ENCODE results near the gene APOBEC3C.
"Not testable (repeated sequence)": the region's sequence is repeated elsewhere in the genome, so short reads cannot be mapped to it uniquely, and the experiment has no call there.

The APOBEC3C gene

DNA sequence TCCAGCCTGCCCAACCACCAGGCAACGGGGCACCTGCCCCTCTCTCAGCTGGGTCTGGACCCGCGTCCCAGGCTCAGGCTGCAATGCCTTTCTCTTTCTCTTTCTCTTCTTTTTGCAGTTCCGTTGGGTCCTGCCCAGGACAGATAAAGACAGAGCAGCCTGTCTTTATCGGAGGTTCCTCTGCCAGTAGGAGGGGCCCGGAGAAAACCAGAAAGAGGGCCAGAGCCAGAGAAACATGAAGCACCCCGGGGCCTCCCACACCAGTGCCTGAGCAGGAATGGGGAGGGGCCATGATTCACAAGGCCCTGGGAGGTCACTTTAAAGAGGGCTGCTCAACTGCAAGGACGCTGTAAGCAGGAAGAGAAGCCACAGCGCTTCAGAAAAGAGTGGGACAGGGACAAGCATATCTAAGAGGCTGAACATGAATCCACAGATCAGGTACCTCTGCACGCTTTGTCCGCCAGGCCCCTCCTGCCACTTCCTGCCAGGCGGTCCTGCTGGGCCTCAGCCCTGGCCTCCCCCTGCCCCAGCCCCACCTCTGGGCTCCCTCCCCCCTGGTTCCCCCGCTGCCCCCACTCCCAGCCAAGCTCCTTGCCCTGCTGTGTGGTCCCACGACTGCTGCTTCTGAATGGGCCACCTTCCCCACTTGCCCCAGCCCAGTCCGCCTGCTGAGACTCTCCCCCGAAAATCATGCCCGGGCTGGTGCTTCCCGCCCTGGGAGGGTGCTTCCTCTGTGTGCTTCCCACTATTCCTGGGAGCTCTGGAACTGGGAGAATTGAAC is at the start of gene APOBEC3C:
APOBEC3C (plus strand) TSS at position 316 of the 781 bp plus-strand sequence; CDS start at position 422, 106 bp downstream.
- no peak for DNase-seq (ENCODE audit: low read depth, low spot score)

DNA sequence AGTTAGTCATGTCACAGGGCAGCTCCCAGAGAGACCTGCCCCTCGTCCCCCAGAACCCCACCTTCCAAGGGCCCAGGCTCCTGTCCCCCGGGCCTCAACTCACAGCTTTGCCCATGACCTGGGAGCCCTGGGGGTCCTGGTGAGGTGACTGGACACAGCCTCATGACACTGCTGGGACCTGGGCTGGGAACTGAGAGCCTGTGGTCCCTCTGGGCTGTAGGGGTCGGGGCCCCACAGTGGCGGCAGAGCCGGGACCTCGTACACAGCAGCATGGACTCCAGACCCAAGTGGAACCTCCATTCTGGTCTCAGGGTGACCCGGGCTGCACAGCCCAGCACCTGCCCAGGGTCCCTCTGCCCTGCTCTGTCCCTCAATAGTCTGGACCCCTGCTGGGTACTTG is 49.8 kb upstream of the APOBEC3C start:
- DNase-seq (ENCODE audit: low read depth, low spot score): no peak

DNA sequence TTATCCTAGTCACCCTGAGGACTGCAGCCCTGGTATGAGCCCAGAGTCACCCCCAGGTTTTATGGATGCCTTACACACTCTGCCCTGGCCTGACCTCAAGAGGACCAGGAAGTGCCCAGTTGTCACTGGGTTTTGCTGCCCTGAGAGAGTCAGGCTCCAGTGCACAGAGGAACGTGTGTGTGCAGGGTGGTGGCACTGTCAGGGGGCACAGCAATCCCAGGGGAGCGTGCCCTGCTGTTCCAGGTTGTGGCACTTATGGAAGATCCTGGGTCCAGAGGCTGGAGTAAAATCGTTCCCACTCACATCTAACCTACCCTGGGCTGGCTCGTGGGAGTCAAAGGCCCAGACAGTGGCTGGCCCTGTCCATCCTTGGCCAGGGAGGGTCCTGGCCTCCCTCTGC is 49.1 kb upstream of the APOBEC3C start:
- DNase-seq (ENCODE audit: low read depth, low spot score): no peak

DNA sequence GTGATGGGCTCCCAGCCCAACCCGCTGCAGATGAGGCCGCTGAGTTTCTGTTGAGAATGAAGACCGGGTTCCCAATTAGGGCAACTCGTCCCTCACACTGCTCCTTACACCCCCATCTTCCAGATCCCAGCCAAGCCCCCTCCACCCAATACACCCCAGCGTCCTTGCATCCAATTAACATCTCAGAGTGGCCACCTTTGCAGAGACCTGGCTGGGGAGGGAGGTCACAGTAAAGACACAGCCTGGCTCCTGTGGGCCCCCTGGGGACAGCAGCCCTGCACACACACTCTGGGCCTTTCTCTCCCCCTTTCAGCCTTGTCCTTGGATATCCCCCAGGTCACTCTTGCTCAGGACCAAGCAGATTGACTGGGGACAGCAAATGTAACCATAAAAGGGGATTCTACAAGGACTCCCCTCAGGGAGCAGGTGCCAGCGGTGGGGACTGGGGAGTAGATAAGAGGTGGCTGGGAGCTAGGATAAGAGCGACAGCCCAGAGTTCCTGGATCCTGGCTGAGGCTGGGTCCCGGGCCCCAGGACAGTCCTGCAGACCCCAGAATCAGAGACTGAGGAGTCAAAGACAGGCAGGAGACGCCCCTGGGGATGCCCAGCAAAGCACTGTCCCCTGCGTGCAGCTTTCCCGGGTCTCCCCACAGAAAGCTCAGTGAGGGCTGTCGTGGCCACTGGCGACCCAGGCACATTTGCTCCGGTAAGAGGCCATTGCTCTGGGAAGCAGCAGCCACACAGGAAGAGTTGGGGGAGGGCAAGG is 48.3 kb upstream of the APOBEC3C start:
- DNase-seq (ENCODE audit: low read depth, low spot score): no peak

DNA sequence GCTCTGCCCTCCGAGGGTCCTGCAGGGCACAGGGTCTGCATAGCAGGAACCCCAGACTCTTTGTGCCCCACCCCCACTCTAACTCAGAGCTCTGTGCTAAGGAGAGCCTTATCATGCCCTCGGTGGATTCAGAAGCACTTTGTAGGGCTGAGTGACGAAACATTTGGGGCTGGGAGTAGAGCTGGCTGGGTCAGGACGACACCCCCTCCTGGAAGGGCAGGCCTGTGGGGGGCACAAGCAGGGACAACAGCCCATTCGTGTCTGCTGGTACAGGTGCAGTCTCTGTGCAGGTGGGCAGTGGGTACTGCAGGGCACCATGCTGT is 47.7 kb upstream of the APOBEC3C start:
- DNase-seq (ENCODE audit: low read depth, low spot score): no peak

DNA sequence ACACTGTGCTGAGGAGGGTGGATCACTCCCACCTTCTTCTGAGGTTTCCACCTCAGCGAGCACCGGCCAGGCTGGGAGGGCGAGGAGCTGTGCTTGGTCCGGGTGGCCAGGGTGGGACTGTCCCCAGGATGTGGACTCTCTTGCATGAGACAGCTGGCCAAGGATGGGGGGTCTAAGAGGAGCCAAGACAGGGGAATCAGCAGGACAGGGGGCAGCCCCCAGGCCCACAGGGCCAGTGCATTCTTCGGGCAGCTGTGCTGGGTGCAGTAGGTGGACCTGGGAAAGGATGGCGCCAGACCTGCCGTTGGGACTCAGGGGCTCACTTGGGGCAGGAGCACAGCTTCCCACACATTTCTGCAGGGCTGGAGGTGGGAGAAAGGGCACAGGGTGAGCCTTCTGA is 47.1 kb upstream of the APOBEC3C start:
- no peak for DNase-seq (ENCODE audit: low read depth, low spot score)

DNA sequence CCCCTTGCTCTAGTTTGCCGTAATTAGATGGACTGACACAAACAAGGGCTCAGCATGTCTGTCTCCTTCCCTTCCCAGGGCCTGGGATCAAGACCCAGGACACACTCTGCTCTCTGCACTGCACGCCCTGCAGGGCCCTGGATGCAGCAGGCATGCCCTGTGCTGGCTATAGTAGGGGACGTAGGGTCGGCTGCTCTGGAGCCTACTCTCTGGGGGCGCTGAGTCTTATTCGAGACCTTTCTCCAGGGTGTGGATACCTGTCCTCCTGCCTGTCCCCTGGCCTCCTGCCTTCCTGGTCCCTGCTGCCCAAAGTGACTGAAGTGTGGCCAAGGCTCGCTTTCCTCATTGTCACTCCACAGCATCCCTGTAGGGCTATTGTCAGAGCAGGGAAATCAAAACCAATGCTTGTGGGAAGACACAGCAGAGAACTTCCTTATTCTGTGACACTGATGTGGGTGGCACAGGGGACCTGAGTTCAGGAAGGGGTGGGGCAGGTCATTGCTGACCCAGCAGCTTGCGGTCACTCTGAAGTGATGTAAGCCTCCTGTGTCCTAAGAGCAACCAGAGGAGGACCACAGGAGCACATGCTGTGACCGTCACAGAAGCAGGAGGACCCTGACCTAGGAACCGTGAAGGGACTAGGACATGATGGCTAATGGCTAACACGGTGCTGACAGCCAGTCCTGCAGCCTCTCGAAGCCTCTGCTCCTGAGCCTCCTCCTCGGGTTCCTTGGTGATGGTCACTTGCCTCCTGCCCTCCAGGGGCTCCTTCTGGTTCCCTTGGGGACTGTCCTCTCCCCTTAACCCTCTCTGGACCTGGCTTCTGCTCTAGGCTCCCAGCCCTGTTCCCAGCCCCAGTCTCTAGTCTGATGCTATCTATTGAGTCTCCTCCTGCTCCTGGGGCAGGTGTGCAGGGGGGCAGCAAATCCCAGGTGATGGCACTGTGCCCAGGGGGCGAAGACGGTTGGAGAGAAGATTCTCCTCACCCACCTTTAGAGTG is 46.3 kb upstream of the APOBEC3C start:
- no peak for DNase-seq (ENCODE audit: low read depth, low spot score)

DNA sequence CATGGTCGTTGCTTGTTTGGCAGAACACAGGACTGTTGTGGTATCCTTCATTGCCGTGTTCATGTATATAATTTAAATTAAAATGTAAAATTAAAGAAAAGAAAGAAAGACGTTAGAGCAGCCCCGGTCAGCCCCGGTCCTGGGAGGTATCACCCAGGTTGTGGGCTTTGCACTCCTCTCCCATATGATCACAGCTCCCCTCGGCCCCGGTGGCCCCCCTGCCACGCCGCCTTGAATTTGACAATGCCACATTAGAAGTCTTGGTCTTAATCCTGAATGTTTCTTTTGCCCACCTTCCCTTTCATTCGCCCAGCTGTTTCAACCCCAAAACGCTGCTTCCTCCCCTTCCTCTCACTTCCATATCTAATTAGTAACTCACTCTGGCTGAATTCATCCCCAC is 45.3 kb upstream of the APOBEC3C start:
- no peak for DNase-seq (ENCODE audit: low read depth, low spot score)

DNA sequence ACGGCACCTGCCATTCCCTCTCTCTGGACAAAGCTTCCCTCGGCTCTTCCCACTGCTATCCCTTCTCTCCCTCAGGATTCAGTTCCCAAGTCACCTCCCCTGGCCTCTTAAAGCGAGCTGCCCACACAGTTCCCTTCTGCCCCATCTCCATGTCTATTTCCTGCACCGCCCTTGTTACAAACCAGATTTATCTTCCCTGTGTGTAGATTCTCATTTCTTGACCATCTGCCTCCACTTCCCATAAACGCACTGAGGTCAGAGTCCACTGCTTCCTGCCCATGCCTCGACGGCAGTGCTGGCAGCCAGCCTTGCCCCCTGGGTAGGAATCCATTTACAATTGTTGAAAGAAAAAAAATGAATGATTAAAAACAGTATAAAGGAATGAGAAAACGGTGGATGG is 43.5 kb upstream of the APOBEC3C start:
- DNase-seq (ENCODE audit: low read depth, low spot score): no peak

DNA sequence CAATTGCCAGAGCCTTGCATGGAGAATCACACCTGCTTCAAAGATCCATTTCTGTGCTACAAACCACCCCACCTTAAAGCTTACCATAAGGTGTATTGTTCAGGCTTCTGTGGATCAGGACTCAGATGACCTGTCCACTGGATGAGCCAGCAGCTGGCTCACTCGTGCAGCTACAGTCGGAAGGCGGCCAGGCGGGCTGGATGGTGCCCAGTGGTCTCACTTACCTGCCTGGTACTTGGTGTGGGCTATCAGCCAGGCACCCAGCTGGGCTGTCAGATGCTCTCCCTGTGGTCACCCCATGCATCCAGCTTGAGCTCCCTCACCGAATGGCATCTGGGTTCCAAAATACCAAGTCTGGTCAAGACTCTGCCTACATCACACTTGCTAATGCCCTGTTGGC is 42.9 kb upstream of the APOBEC3C start:
- no peak for DNase-seq (ENCODE audit: low read depth, low spot score)

DNA sequence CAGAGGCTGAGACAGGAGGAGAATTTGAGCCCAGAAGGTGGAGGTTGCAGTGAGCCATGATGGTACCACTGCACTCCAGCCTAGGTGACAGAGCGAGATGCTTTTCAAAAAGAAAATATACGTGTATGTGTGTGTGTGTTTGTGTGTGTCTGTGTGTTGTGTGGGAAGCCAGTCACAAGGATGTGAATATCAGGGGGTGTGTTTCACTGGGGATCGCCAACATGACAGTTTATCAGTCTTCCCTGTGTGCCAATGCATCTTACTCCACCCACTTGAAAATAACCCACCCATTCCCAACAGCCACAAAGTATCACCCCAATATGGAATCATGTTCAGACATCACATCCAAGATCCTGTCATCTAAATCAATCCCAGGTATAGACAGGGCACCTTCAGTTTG is 42.3 kb upstream of the APOBEC3C start:
- DNase-seq (ENCODE audit: low read depth, low spot score): no peak

DNA sequence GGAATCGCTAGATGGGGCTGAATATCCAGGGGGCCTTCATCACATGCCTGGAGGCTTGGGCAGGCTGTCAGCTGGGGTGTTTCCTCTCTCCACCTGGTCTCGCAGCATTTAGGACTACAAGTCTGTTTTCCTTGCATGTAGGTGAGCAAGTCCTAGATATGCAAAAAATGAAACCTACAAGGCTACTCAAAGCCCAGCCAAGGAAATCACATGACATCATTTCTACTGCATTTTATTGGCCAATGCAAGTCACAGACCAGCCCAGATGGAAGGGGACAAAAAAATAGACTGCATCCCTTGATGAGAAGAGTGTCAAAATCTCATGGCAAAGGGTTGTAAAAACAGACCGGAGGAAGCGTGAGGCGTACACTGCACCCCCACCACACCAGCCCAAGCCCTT is 41.5 kb upstream of the APOBEC3C start:
- DNase-seq (ENCODE audit: low read depth, low spot score): no peak

DNA sequence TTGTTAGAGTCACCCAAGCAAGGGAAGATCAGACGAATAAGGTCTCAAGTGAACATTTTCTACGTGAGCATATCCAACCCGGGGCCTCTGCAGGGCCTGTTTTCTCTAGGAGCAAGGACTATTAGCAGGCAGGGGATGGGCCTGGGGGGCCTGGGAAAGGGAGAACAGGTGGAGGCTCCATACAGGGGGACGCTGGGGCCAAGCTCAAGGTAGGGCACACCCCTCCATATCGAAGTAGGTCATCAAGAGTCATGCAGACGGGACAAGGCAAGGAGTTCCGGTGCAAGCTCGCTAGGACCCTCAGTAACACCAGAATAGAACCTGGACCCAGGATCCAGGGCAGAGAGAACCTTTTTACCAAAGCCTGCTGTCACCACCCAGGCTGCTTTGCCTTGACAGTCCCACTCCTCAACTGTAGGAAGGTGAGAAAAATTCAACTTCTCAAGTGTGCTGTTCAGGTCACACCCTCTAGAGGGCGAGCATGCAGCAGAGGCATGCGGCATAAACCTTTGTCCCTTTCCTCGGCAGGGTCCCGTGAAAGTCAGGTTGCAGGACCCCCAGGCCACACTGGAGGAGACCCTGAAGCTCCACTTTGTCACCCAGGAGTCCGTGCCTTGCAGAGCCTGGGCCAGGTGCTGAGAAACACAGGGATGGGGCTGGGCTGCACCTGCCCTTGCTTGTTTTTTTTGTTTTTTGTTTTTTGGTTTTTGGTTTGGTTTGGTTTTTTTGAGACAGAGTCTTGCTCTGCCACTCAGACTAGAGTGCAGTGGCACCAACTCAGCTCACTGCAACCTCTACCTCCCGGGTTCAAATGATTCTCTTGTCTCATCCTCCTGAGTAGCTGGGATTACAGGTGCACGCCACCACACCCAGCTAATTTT is 40.5 kb upstream of the APOBEC3C start:
- no peak for DNase-seq (ENCODE audit: low read depth, low spot score)

DNA sequence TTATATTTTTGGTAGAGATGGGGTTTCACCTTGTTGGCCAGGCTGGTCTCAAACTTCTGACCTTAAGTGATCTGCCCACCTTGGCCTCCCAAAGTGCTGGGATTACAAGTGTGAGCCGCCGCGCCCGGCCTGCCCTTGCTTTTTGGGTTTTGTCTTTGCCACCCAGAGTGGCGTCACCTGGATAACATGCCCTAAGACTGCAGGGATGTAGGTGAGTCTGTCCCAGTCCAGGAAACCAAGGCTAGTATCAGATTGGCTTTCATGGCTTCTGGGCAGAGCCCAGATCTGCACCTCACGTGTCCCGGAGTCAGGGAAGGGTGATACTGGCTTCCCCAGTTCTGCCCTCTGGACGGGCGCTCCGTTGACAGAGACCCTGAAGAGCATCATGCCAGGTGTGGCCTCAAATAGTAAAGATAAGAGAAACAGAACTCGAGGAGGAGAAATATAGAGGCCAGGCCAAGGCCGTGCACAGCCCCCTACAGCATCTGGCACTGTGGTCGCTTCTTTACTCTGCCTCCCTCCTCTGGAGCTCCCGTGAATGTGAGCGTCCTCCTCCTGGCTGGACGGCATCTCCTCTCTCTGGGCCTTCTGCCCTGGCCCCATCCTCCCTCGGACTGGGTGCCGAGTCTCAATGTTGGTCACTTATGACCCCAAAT is 39.8 kb upstream of the APOBEC3C start:
- DNase-seq (ENCODE audit: low read depth, low spot score): no peak

DNA sequence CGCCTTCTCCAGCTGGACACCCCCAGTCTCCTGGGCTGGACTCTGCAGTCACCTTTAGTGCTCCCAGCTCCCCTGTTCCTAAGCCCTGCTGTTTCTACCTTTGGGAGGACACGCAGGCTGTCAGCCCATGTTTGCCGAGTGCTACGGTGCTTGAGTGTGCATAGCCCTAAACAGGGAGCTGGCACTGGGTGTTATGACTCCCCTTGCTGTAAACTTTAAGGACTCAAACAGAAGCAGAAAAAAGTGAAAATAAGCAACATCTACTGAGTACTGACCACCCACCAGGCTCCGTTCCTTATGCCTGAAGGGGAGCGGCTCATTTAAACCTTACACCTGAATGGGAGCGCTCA is 39.3 kb upstream of the APOBEC3C start:
- DNase-seq (ENCODE audit: low read depth, low spot score): no peak

DNA sequence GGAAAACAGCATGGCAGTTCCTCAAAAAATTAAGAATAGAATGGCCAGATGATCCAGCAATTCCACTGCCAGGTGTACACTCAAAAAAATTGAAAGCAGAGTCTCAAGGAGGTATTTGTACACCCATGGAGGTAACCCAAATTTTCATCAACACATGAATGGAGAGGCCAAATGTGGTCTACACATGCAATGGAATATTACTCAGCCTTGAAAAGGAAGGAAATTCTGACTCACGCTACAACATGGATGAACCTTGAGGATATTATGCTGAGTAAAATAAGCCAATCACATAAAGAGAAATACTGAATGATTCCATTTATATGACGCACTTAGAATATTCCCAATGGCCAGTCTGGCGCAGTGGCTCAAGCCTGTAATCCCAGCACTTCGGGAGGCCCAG is 36.8 kb upstream of the APOBEC3C start:
- not testable (repeated sequence) for DNase-seq (ENCODE audit: low read depth, low spot score)

DNA sequence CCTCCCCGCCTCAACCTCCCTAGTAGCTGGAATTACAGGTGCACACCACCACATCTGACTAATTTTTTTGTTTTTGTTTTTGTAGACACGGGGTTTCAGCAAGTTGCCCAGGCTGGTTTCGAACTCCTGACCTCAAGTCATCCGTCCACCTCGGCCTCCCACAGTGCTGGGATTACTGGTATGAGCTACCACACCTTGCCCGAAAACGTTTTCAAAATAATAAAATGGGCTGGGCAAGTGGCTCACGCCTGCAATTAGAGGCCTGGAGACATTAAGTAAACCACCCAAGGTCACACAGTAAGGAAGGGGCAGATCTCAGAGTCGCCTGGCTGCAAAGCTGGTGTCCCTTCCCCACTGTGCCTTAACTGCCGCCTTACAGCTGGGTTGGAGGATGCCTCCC is 33.5 kb upstream of the APOBEC3C start:
- DNase-seq (ENCODE audit: low read depth, low spot score): not testable (repeated sequence)

DNA sequence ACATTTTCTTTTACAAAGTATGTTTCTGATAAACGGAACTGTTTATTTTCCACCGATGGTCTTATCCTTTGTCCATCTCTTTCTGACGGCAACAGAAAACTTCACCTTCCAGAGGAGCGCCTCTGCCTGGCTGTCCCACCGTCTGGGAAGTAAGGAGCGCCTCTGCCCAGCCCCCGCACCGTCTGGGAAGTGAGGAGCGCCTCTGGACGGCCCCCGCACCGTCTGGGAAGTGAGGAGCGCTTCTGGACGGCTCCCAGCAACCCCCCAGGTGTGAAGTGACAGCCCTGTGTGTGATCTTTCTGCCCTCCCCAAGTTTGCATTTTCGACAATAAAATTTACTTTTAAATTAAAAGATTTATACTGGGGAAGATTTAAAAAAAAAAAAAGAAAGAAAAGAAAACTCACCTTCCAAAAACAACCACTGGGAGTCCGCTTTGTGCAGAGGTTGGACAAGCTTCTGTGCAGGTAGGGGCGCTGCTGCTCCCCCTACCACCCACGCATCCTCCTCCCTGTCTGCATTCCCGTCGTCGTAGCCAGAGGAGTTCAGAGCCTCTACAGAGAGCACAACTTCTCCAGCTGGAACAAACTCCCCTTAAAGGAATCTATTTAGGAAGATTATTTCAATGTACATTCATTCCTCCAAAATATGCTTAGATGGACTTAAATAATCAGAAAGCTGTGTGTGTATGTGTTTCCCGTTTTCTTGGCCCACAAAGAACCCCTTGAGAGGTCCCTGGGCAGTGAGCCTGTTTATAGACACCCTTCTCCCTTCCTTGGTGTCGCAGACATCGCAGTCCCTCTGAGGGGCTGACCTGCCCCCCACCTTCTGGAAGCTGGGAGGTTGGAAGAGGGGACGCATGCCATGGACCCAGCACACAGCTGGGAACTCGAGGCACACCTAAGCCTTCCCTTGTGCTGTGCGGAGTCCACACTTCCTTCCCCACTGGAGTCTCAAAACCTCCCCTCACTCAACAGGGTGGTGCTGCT is 32.8 kb upstream of the APOBEC3C start:
- no peak for DNase-seq (ENCODE audit: low read depth, low spot score)

Data from iPS DF 19.7 (cell line).